Testis (tissue), 3 donors: ENCODE measurements around the gene ATP6V0A4. TPM values are rescaled to one million over a fixed set of nuclear protein-coding genes. Genes with fewer than 3 reads are reported as not detected.

ENCODE experiments used
- DNase-seq: peaks from one replicate; pipeline ENCODE4 v3.0.0-alpha.2; 2019
- H3K27ac ChIP-seq, 2 donors: fragments of 200-600 bp; sonication (generic); one replicate each; pipeline ENCODE4 v1.5.1; 2019
- H3K27me3 ChIP-seq: fragments of 200-600 bp; sonication (generic); one replicate; pipeline ENCODE4 v1.5.1; 2019
- H3K36me3 ChIP-seq: fragments of 200-600 bp; sonication (generic); one replicate; pipeline ENCODE4 v1.5.1; 2017; ENCODE audit warnings: low read depth; ENCODE audit errors: missing control alignments
- H3K4me1 ChIP-seq: fragments of 200-600 bp; sonication (generic); one replicate; pipeline ENCODE4 v1.5.1; 2019
- H3K4me3 ChIP-seq, 2 donors: fragments of 200-600 bp; sonication (generic); one replicate each; pipeline ENCODE4 v1.5.1; 2017 to 2019
- H3K9me3 ChIP-seq: fragments of 200-600 bp; sonication (generic); one replicate; pipeline ENCODE4 v1.5.1; 2017
- CTCF ChIP-seq, 3 experiments: fragments of 450-650 bp in 2 of 3; fragments of 200-600 bp in 1 of 3; sonication (generic) in 1 of 3; IDR thresholded peaks; one replicate each; pipeline ENCODE4 v1.5.1; 2016 to 2019; ENCODE audit warnings: antibody characterized with exemption in 3 of 3, mild to moderate bottlenecking in 2 of 3, moderate library complexity in 1 of 3
- POLR2A ChIP-seq: fragments of 450-650 bp; IDR thresholded peaks from one replicate; pipeline ENCODE4 v1.6.1; 2017; ENCODE audit warnings: antibody characterized with exemption, mild to moderate bottlenecking, moderate library complexity
- WGBS, 2 donors: methylation state at CpG; one replicate each; pipeline ENCODE4 v1.1.5; 2018; 5-methylcytosine and 5-hydroxymethylcytosine counted together
- intact Hi-C: fragments of 100-400 bp; cut with DNase I; formaldehyde crosslinking; loops from one replicate; pipeline ENCODE4 v1.15.1; 2023; ENCODE audit warnings: low total_unique reads
- polyA plus RNA-seq: library from polyadenylated mRNA; stranded (reverse); fragments of 350-450 nt; fragmentation: Illumina TruSeq; extraction: RNeasy Lipid Tissue Mini Kit (QIAGEN cat#74804); gene quantifications from one replicate; pipeline ENCODE4 v1.2.3, GENCODE V29; 2014; ENCODE audit warnings: low read depth, low replicate concordance; ENCODE audit not compliant: insufficient read depth
- total RNA-seq, 2 donors: library from RNA; depleted of rRNA; stranded (reverse); fragments of >200 nt; gene quantifications; one replicate each; pipeline ENCODE4 v1.2.3, GENCODE V29; 2016

The ATP6V0A4 gene
- total and polyA plus RNA-seq, 3 donors from 2014 or later = 0.65 to 1.8 (median 0.79) TPM

- no peak for TF ChIP-seq CTCF (IDR thresholded peaks at IDR 0.05)
- TF ChIP-seq POLR2A = no peak
- Histone ChIP-seq H3K4me1 (no peaks in the 10 kb centered on the region), H3K9me3 (no peaks in the 10 kb centered on the region), H3K27me3 (no peaks in the 10 kb centered on the region), H3K36me3 (no peaks in the 10 kb centered on the region), H3K4me3 (no peak overlapping the region), H3K27ac (no peak overlapping the region)
- intact Hi-C loops = no loop called here
- DNase-seq = no peak
- WGBS, 2 donors = 84 to 89% methylated on average over 10 of the region's 10 CpGs
Observed at GRCh38 chr7:138832966-138833365, 35.0 kb upstream of the ATP6V0A4 start.

GRCh38 chr7:138829335-138829734, 31.3 kb upstream of the ATP6V0A4 start:
- Histone ChIP-seq H3K4me1 (no peaks in the 10 kb centered on the region), H3K27ac (no peak overlapping the region), H3K27me3 (no peaks in the 10 kb centered on the region), H3K9me3 (no peaks in the 10 kb centered on the region), H3K4me3 (no peak overlapping the region), H3K36me3 (no peaks in the 10 kb centered on the region)
- TF ChIP-seq CTCF (IDR thresholded peaks at IDR 0.05) (no peak), POLR2A (no peak)
- no peak for DNase-seq
- intact Hi-C loops = no loop called here
- WGBS, 2 donors = 90 to 91% methylated on average over 11 of the region's 11 CpGs

GRCh38 chr7:138828302-138828701, 30.3 kb upstream of the ATP6V0A4 start:
- intact Hi-C loops = no loop called here

GRCh38 chr7:138825049-138825721, 27.2 kb upstream of the ATP6V0A4 start:
- intact Hi-C loops = no loop called here
- WGBS, 2 donors = 93 to 94% methylated on average over 11 of the region's 11 CpGs

More at GRCh38 chr7:138828302-138828701, 30.3 kb upstream of the ATP6V0A4 start:
- 62 to 65% methylated on average over 2 of the region's 2 CpGs for WGBS, 2 donors
- Histone ChIP-seq H3K27ac (no peak overlapping the region), H3K27me3 (no peaks in the 10 kb centered on the region), H3K36me3 (no peaks in the 10 kb centered on the region), H3K4me1 (no peaks in the 10 kb centered on the region), H3K4me3 (no peak overlapping the region), H3K9me3 (no peaks in the 10 kb centered on the region)
- TF ChIP-seq POLR2A (no peak), CTCF (IDR thresholded peaks at IDR 0.05) (no peak)
- no peak for DNase-seq

More at GRCh38 chr7:138825049-138825721, 27.2 kb upstream of the ATP6V0A4 start:
- no peaks in the 10 kb centered on the region for H3K4me1 ChIP-seq
- H3K9me3 ChIP-seq = no peaks in the 10 kb centered on the region
- no peak overlapping the region for H3K4me3 ChIP-seq
- no peaks in the 10 kb centered on the region for H3K36me3 ChIP-seq
- no peaks in the 10 kb centered on the region for H3K27me3 ChIP-seq
- no peak for DNase-seq
- TF ChIP-seq CTCF (IDR thresholded peaks at IDR 0.05) = no peak
- no peak for TF ChIP-seq POLR2A
- H3K27ac ChIP-seq = no peak overlapping the region
